GM19351 (cell line): ENCODE measurements around the gene COLQ.
"Not testable (repeated sequence)": the region's sequence is repeated elsewhere in the genome, so short reads cannot be mapped to it uniquely, and the experiment has no call there.

Source experiments
- ATAC-seq: cut with Tn5 transposase; IDR thresholded peaks from one replicate; pipeline ENCODE4 v1.9.1; 2021; ENCODE audit warnings: mild to moderate bottlenecking, moderate library complexity; ENCODE audit not compliant: unreplicated experiment

Gene COLQ

GRCh38 chr3:15493436-15493835, 28.1 kb downstream of the COLQ start:
- ATAC-seq: no peak

DNA sequence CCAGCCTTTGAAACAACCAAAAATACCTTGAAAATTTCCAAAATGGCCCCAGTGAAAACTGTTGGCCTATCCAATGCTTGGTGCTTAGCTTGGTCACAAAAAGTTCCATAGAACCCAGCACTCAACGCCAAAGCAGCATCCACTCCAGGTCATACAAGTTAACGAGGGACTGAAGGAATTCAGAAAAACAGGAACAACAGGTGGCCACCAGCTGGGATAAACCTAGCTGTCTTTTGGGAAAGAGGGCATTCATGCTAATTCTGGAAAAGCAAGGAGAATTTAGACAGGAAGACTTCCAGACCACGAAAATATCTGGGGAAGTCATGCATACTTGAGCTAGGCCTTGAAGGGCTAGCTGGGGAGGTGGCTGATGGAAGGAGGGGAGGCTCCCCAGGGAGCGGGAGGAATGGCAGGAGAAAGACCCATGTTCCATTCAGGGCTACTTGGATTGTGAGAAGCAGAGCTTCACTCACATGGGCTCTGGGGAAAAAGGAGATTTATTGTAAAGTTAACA, 28.6 kb downstream of the COLQ start:
- ATAC-seq: no peak

GRCh38 chr3:15491143-15491542, 30.4 kb downstream of the COLQ start:
- ATAC-seq: peak; percentile 89

- ATAC-seq: no peak
Observed at GRCh38 chr3:15490158-15490557, 31.3 kb downstream of the COLQ start.

DNA sequence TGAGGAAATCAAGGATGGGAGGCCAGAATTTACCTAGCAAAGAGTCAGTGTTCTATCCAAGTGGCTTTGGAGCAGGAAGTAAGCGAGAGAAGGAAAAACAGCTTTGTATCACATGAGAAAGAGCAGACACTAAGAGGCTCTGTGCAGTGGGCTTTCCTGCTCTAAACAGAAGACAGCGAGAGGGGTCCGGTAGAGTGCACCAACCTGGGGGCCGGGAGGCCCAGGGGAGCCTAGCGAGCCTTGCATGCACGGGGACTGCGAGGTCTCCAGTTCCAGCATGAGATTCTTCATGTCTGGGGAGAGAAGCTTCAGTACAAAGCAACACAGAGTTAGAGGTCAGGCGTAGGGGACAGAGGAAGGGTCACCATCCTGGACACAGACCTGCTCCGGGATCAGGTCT, 33.5 kb downstream of the COLQ start:
- ATAC-seq: no peak

- ATAC-seq: no peak
Observed at GRCh38 chr3:15486979-15487378, 34.5 kb downstream of the COLQ start.

- ATAC-seq: no peak
Observed at GRCh38 chr3:15486020-15486419, 35.5 kb downstream of the COLQ start.

DNA sequence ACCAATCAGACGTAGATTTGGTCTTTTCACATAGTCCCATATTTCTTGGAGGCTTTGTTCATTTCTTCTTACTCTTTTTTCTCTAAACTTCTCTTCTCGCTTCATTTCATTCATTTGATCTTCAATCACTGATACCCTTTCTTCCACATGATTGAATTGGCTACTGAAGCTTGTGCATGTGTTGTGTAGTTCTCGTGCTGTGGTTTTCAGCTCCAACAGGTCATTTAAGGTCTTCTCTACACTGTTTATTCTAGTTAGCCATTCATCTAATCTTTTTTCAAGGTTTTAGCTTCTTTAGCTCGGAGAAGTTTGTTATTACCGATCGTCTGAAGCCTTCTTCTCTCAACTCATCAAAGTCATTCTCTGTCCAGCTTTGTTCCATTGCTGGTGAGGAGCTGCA, 37.0 kb downstream of the COLQ start:
- ATAC-seq: not testable (repeated sequence)

DNA sequence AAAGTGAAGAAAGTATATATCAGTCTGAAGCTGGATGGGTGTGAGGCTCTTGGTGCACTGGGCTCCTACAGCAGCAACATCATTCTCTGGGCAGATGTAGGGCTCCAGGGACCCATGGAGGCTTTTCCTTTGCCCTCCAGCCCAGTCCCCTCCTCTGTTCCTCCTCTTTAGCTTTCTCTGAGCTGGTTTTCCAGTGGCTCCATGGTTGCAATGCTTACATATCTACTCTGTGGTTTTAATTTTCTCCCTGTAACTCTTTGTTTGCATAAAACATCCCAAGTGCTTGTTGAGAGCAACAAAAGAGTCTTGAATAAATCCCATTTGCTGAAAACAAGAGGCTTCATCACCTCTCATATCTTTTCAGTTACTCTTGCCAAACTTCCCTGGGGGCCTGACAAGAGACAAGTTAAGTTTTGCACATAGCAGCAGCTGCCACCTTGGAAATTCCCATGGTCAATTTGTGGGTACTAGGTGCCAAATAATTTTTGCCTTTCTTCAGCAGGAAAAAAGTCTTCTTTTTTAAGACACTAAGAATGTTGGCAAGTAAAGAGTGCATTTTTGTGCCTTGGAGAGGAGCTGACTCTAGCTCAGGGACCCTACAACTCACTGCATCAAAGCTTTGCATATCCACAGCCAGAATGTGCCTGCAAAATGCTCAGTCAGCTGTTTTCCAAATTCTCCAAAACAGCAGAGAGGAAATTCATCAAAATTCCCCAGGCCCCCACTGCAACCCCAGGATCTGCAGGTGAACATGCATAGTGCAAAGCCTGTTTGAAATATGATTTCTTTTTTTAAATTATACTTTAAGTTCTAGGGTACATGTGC, 41.9 kb downstream of the COLQ start:
- ATAC-seq: no peak

- ATAC-seq: no peak
Observed at GRCh38 chr3:15478640-15478979, 42.9 kb downstream of the COLQ start.

DNA sequence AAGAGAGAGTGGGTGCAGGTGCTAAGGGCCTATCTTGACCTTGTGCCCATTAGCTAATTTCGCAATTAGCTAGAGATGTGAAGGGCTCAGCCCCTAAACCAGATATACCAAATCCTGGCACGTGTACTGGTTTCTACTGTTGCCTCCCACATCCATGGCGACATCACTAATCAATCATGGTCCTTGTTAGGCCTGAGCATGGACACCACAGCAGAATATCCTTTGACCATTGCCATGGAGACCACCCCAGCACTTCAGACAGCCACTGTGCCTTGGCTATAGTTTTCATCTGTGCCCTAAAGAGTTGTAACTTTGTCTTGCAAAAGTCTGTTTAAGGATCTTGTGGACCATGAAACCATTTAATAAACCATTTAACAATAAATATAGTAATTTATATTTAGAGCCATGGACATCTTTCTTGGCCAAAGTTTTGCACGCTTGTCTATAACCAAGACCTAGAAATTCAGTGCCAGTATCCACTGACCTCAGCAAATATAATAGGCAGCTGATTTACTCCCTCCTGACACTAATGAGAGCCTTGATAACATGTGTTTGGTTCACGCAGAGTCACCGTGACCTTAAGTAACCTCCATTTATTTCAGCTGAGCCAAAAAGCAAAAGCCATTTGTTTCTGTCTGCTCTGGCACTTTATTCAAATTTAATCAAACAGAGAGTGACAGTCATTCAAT, 43.4 kb downstream of the COLQ start:
- ATAC-seq: no peak

- no peak for ATAC-seq
Observed at GRCh38 chr3:15476378-15476777, 45.1 kb downstream of the COLQ start.

DNA sequence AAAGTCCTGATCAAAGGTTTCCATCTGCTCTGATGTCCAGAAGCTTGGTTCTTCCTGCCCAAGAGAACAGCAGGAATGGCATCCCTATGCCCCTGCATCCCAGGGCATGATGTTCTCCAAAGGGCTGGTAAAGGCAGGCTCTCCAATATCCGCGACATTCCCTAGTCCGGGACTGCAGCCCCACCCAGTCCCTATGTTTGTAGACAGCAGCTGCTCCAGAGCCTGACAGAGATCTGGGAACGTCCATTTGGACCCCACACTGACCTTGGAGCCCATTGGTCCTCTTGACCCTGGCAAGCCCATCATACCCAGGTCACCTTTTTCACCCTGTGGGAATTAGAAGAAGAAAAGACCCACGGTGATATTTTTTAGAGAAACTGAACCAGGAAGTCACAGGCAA, 46.3 kb downstream of the COLQ start:
- ATAC-seq: no peak

- ATAC-seq: no peak
Observed at GRCh38 chr3:15471861-15472260, 49.6 kb downstream of the COLQ start.

- ATAC-seq: no peak
Observed at GRCh38 chr3:15470849-15471248, 50.7 kb downstream of the COLQ start.

GRCh38 chr3:15470261-15470660, 51.2 kb downstream of the COLQ start:
- no peak for ATAC-seq

DNA sequence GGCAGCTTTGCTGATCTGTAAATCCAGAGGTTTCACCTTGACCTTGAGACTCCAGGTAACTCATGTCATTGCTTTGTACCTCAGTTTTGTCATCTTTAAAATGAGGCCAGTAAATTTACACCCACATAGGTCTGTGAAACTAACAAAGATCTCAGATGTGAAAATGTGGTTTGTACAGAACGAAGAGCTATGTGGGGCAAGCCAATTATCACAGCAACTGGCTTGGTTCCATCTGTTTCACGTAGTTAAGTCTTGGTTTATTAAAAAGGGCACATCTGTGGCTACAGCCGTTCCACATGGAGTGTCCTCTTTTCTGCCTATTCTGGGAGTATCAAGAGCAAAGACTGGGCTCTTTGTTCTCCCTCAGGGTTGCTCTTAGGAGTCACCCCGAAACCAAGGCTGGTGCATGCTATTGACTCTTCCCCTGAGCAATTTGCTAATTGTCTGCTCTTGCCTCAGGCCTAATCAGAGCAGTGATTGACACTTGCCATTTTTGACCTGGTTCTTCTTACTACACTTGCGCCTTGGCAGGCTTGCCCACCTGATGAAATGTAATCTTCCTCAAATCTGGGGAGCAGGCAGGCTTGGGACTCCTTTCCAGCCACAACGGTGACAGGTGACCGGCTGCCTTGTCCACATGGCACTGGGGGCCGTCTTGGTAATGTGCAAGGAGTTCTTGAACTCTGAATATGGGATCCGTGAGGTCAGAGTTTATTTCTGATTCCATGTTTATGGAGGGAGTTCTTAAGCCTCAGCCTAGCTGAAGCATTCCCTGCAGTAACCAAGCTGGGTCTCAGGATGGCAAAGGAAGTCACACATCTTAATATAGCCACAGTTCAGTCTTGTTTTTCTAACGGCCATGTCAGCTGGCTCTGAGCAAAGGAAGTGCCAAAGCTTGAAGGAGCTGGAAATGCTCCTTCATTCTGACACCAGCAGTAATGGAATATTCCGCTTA, 54.0 kb downstream of the COLQ start:
- ATAC-seq: peak; percentile 80

GRCh38 chr3:15465876-15466585, 55.5 kb downstream of the COLQ start:
- no peak for ATAC-seq

GRCh38 chr3:15462451-15462850, 59.1 kb downstream of the COLQ start:
- no peak for ATAC-seq

GRCh38 chr3:15460891-15461531, 60.5 kb downstream of the COLQ start:
- no peak for ATAC-seq
